ENCODE results near the gene PPP1R2B. TPM values are rescaled to one million over a fixed set of nuclear protein-coding genes. Genes with fewer than 3 reads are reported as not detected.
"Not testable (repeated sequence)": the region's sequence is repeated elsewhere in the genome, so short reads cannot be mapped to it uniquely, and the experiment has no call there.

PPP1R2B gene
- total and polyA plus RNA-seq, 8 donors: 0.02 to 0.12 TPM; not detected in 6

- TF ChIP-seq, protein P1, sequence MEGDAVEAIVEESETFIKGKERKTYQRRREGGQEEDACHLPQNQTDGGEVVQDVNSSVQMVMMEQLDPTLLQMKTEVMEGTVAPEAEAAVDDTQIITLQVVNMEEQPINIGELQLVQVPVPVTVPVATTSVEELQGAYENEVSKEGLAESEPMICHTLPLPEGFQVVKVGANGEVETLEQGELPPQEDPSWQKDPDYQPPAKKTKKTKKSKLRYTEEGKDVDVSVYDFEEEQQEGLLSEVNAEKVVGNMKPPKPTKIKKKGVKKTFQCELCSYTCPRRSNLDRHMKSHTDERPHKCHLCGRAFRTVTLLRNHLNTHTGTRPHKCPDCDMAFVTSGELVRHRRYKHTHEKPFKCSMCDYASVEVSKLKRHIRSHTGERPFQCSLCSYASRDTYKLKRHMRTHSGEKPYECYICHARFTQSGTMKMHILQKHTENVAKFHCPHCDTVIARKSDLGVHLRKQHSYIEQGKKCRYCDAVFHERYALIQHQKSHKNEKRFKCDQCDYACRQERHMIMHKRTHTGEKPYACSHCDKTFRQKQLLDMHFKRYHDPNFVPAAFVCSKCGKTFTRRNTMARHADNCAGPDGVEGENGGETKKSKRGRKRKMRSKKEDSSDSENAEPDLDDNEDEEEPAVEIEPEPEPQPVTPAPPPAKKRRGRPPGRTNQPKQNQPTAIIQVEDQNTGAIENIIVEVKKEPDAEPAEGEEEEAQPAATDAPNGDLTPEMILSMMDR (IDR thresholded peaks at IDR 0.05): no peak
Observed at GRCh38 chr5:156838961-156839360, 11.1 kb upstream of the PPP1R2B start.

DNA sequence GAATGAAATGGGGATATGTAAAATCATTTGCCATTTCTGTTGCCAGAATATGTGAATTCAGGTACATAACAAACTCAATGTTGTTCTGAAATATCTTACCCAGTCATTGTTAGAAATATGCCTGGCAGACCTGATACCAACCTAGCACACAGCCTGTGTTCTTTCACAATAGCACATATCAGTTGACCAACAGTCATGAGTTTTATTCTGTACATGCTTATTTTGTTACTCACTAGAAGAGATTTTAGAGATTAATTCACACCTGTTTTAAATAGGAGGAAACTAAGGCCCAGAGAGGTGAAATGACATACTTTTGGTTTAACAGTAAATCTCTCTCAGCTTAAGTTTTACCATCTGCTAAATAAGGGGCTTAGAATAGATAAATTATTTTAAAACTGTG lies 8.4 kb upstream of the PPP1R2B start:
- DNase-seq (no peak), FAIRE-seq (no peak)
- no peaks in the 10 kb centered on the region for H3K9me3 ChIP-seq

More at GRCh38 chr5:156838961-156839360, 11.1 kb upstream of the PPP1R2B start:
- Histone ChIP-seq H3K4me3 (no peak overlapping the region), H3K27ac (no peak overlapping the region), H3K36me3 (no peaks in the 10 kb centered on the region), H3K27me3 (no peaks in the 10 kb centered on the region), H3K9me3 (no peaks in the 10 kb centered on the region), H3K4me1 (no peaks in the 10 kb centered on the region)
- DNase-seq (no peak), FAIRE-seq (no peak), ATAC-seq (no peak)
- intact Hi-C loops (cut with DNase I): no loop called here
- 43 to 48% methylated on average over 5 of the region's 5 CpGs for WGBS, 2 donors

DNA sequence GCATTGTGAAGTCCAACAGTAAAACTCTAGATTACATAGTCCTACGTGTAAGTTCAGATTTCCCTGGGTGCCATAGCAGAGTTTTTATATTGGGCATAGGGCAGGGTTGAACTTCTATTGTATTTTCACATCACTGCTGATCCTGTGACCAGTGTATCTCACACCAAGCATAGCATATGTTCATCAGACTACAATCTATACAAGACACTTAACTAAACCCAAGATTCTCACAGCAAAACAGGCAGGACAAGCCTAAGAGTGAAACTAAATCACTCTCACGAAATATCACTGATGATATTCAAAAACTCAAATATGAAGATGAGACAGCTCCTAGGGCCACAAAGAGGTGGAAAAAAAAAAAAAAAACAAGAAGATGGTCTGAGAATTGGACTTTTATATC lies 3.2 kb upstream of the PPP1R2B start:
- ATAC-seq (no peak), FAIRE-seq (no peak), DNase-seq (no peak)
- no peaks in the 10 kb centered on the region for H3K9me3 ChIP-seq
- H3K27me3 ChIP-seq: no peaks in the 10 kb centered on the region
- H3K4me1 ChIP-seq: no peaks in the 10 kb centered on the region
- TF ChIP-seq, protein P1 (IDR thresholded peaks at IDR 0.05): no peak
- intact Hi-C loops (cut with DNase I): no loop called here
- 51 to 61% methylated on average over 2 of the region's 2 CpGs for WGBS, 2 donors
- no peak overlapping the region for H3K27ac ChIP-seq
- H3K36me3 ChIP-seq: no peaks in the 10 kb centered on the region
- no peak overlapping the region for H3K4me3 ChIP-seq

More for the DNA sequence above, 8.4 kb upstream of the PPP1R2B start:
- Histone ChIP-seq H3K4me3 (no peak overlapping the region), H3K4me1 (no peaks in the 10 kb centered on the region), H3K27ac (no peak overlapping the region), H3K27me3 (no peaks in the 10 kb centered on the region), H3K36me3 (no peaks in the 10 kb centered on the region)
- TF ChIP-seq, protein P1 (IDR thresholded peaks at IDR 0.05): no peak
- intact Hi-C loops (cut with DNase I): no loop called here
- ATAC-seq: no peak

- H3K36me3 ChIP-seq; ATAC-seq; intact Hi-C loops (cut with DNase I); H3K9me3 ChIP-seq; H3K4me3 ChIP-seq; FAIRE-seq; DNase-seq; H3K27ac ChIP-seq; H3K4me1 ChIP-seq; H3K27me3 ChIP-seq: not testable (repeated sequence)
- WGBS, 2 donors: 77 to 83% methylated on average over 1 of the region's 1 CpG
Observed at GRCh38 chr5:156848447-156848846, 1.6 kb upstream of the PPP1R2B start.

DNA sequence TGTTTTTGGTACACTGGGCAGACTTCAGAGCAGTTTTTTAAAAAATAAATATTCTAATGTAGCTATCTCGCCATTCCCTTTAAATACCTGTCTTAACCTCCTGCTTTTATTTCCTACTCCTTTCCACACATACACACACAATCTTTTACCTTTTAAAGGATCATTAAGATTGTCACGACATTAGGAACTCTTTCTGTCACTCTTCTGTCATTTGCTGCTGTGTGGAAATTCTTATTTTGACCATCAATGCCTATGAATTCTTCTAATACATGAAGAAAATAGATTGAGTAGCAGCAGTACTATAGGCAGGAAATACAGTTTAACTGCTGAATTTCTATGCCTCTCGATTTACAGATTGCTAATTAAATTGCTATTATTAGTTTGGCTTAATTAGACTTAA lies 1.8 kb downstream of the PPP1R2B start:
- TF ChIP-seq, protein P1 (IDR thresholded peaks at IDR 0.05): no peak
- 39 to 40% methylated on average over 3 of the region's 3 CpGs for WGBS, 2 donors
- no peaks in the 10 kb centered on the region for H3K9me3 ChIP-seq
- FAIRE-seq (no peak), ATAC-seq (no peak), DNase-seq (no peak)
- no peak overlapping the region for H3K4me3 ChIP-seq
- no peaks in the 10 kb centered on the region for H3K36me3 ChIP-seq
- intact Hi-C loops (cut with DNase I): no loop called here
- H3K27ac ChIP-seq: no peak overlapping the region
- H3K4me1 ChIP-seq: no peaks in the 10 kb centered on the region
- no peaks in the 10 kb centered on the region for H3K27me3 ChIP-seq

- DNase-seq; H3K27ac ChIP-seq; H3K4me3 ChIP-seq; ATAC-seq; H3K36me3 ChIP-seq; H3K4me1 ChIP-seq; H3K9me3 ChIP-seq; H3K27me3 ChIP-seq; intact Hi-C loops (cut with DNase I); FAIRE-seq: not testable (repeated sequence)
- WGBS, 2 donors: 45 to 72% methylated on average over 2 of the region's 2 CpGs
Observed at GRCh38 chr5:156853055-156853454, 3.0 kb downstream of the PPP1R2B start.
